Measurements from ENCODE around the gene COL23A1. TPM values are rescaled to one million over a fixed set of nuclear protein-coding genes. Genes with fewer than 3 reads are reported as not detected.
"Not testable (repeated sequence)": the region's sequence is repeated elsewhere in the genome, so short reads cannot be mapped to it uniquely, and the experiment has no call there.

COL23A1 gene
- total and polyA plus RNA-seq, 2 donors (not counting 1 experiment from before 2014, with no cell fraction given), result 0.20 TPM; not detected in 1

- Histone ChIP-seq H3K79me2 (ENCODE audit: control insufficient read depth, insufficient read depth, low read length) (no peaks in the 10 kb centered on the region), H2AFZ (ENCODE audit: insufficient read depth, low read depth, low read length, poor library complexity, severe bottlenecking) (no peak overlapping the region), H3K4me2 (replicated peaks; ENCODE audit: low read depth, low read length, poor library complexity, severe bottlenecking) (no peak overlapping the region), H3K27me3 (replicated peaks in 1 of 4; ENCODE audit: control extremely low read depth in 1 of 4, control insufficient read depth in 3 of 4, insufficient read depth in 4 of 4, low read length in 3 of 4) (no peaks in the 10 kb centered on the region), H3K36me3 (replicated peaks in 1 of 2; ENCODE audit: control extremely low read depth in 1 of 2, control insufficient read depth in 1 of 2, extremely low read depth in 1 of 2, insufficient read depth in 2 of 2, low read length in 1 of 2) (no peaks in the 10 kb centered on the region), H3K9ac (ENCODE audit: low read length) (no peak overlapping the region), H3K4me1 (ENCODE audit: control insufficient read depth in 2 of 2, insufficient read depth in 2 of 2, low read length in 2 of 2) (peaks cover 4 to 16% of the 10 kb centered on the region in 2 donors), H4K20me1 (ENCODE audit: control insufficient read depth, insufficient read depth, low read length, poor library complexity, severe bottlenecking) (no peaks in the 10 kb centered on the region), H3K4me3 (ENCODE audit: control extremely low read depth in 1 of 5, extremely low read depth in 1 of 5, insufficient read depth in 1 of 5, low read depth in 2 of 5, low read length in 4 of 5) (no peak overlapping the region), H3K9me3 (ENCODE audit: control extremely low read depth in 1 of 3, control insufficient read depth in 2 of 3, insufficient read depth in 1 of 3, low read length in 2 of 3) (peaks cover 0 to 4% (median 0%) of the 10 kb centered on the region in 3 donors), H3K27ac (ENCODE audit: low read length in 2 of 2) (no peak overlapping the region)
- intact Hi-C loops (cut with micrococcal nuclease), result no loop called here
- no peak for DNase-seq
- Mint-ChIP-seq H3K27ac (no peak overlapping the region), H3K4me1 (peaks cover 16% of the 10 kb centered on the region), H3K4me3 (no peak overlapping the region), H3K27me3 (no peaks in the 10 kb centered on the region), H3K9me3 (ENCODE audit: insufficient read depth) (no peaks in the 10 kb centered on the region)
- 65% methylated on average over 19 of the region's 19 CpGs for WGBS (ENCODE audit: insufficient coverage)
- no peak for TF ChIP-seq CTCF (IDR thresholded peaks at IDR 0.05)
- no peak for TF ChIP-seq EZH2 (IDR thresholded peaks at IDR 0.05; ENCODE audit: borderline replicate concordance, insufficient read depth, low read depth, low read length, poor library complexity, severe bottlenecking)
- CTCF ChIA-PET, result no interaction called here
- POLR2A ChIA-PET, result no interaction called here
- no peak for ATAC-seq (ENCODE audit: low read depth)
These were observed 333.4 kb downstream of the COL23A1 start for GRCh38 chr5:178256746-178257145.

- H3K4me2 ChIP-seq (replicated peaks; ENCODE audit: low read depth, low read length, poor library complexity, severe bottlenecking); H3K27ac Mint-ChIP-seq; POLR2A ChIA-PET; H3K4me3 Mint-ChIP-seq; DNase-seq; H4K20me1 ChIP-seq (ENCODE audit: control insufficient read depth, insufficient read depth, low read length, poor library complexity, severe bottlenecking); H2AFZ ChIP-seq (ENCODE audit: insufficient read depth, low read depth, low read length, poor library complexity, severe bottlenecking); H3K9ac ChIP-seq (ENCODE audit: low read length); H3K27me3 ChIP-seq (replicated peaks in 1 of 4; ENCODE audit: control extremely low read depth in 1 of 4, control insufficient read depth in 3 of 4, insufficient read depth in 4 of 4, low read length in 3 of 4); H3K4me3 ChIP-seq (ENCODE audit: control extremely low read depth in 1 of 5, extremely low read depth in 1 of 5, insufficient read depth in 1 of 5, low read depth in 2 of 5, low read length in 4 of 5); CTCF ChIA-PET; H3K27me3 Mint-ChIP-seq; H3K9me3 Mint-ChIP-seq (ENCODE audit: insufficient read depth); H3K36me3 ChIP-seq (replicated peaks in 1 of 2; ENCODE audit: control extremely low read depth in 1 of 2, control insufficient read depth in 1 of 2, extremely low read depth in 1 of 2, insufficient read depth in 2 of 2, low read length in 1 of 2); intact Hi-C loops (cut with micrococcal nuclease); H3K79me2 ChIP-seq (ENCODE audit: control insufficient read depth, insufficient read depth, low read length); ATAC-seq (ENCODE audit: low read depth); H3K27ac ChIP-seq (ENCODE audit: low read length in 2 of 2); H3K9me3 ChIP-seq (ENCODE audit: control extremely low read depth in 1 of 3, control insufficient read depth in 2 of 3, insufficient read depth in 1 of 3, low read length in 2 of 3): not testable (repeated sequence)
- peaks cover 30% of the 10 kb centered on the region for H3K4me1 Mint-ChIP-seq
- peaks cover 20 to 33% of the 10 kb centered on the region in 2 donors for H3K4me1 ChIP-seq (ENCODE audit: control insufficient read depth in 2 of 2, insufficient read depth in 2 of 2, low read length in 2 of 2)
- WGBS (ENCODE audit: insufficient coverage), result 98% methylated on average over 15 of the region's 18 CpGs
These were observed 336.6 kb downstream of the COL23A1 start for GRCh38 chr5:178253632-178254031.

All from B cell (primary cell).